SHP77 (cell line): Measurements from ENCODE around the gene ZNF823.
"Not testable (repeated sequence)": the region's sequence is repeated elsewhere in the genome, so short reads cannot be mapped to it uniquely, and the experiment has no call there.

Experiments
- DNase-seq, 2 experiments: peaks; one replicate each; lab custom pipeline; 2025; lab: John Stamatoyannopoulos, UW

Gene ZNF823

GRCh38 chr19:11738746-11739620 is at the start of gene ZNF823:
TSS of gene ZNF823 (minus strand) at chr19:11738946. CDS start at chr19:11738819, 127 bp downstream.
- peak; percentile 97 to 98 for DNase-seq

DNA sequence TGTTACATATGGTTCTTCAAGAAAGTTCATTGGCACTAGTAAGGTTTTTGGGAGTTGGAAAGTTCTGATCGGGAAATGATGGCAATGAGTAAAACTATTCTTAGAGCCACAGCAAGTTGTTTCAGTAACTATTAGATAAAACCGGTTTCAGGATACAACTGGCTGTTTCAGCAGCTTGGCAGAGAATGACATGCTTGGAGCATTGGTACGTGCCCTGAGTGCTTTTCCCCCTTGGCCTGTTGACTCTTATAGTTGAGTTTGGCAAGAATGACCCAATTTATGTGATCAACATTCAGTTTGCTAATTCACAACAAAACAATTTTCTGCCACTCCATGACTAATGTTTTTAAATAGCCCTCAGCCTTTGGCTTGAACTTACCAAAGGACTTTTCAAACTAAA is 48.8 kb upstream of the ZNF823 start:
- DNase-seq, result no peak

GRCh38 chr19:11784356-11784755 is 45.6 kb upstream of the ZNF823 start:
- DNase-seq, result no peak

GRCh38 chr19:11783767-11784166 is 45.0 kb upstream of the ZNF823 start:
- DNase-seq, result no peak

DNA sequence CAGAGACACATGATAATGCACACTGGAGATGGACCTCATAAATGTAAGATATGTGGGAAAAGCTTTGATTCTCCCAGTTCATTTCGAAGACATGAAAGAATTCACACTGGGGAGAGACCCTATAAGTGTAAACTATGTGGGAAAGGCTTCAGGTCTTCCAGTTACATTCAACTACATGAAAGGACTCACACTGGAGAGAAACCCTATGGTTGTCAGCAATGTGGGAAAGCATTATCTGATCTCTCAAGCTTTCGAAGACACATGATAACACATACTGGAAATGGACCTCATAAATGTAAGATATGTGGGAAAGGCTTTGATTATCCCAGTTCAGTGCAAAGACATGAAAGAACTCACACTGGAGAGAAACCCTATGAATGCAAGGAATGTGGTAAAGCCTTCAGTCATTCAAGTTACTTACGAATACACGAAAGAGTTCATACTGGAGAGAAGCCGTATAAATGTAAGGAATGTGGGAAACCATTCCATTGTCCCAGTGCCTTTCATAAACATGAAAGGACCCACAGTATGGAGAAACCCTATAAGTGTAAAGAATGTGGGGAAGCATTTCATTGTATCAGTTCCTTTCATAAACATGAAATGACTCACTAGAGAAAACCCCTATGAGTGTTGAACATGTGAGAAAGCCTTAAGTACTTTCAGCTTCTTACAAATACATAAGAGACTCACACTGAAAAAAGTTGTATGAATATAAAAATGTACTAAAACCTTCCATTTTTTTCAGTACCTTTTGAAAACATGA is 42.7 kb upstream of the ZNF823 start:
- no peak for DNase-seq

DNA sequence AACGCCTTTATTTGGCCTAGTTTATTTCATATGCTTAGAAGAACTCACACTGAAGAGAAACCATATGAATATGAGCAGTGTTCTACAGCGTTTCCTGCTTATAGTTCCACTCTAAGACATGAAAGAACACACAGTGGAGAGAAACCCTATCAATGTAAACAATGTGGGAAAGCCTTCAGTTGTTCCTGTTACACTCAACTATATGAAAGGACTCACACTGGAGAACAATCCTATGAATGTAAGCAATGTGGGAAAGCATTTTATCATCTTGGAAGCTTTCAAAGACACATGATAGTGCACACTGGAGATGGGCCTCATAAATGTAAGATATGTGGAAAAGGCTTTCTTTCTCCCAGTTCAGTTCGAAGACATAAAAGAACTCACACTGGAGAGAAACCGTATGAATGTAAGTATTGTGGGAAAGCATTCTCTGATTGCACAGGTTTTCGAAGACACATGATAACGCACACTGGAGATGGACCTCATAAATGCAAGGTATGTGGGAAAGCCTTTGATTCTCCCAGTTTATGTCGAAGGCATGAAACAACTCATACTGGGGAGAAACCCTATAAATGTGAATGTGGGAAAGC is 41.8 kb upstream of the ZNF823 start:
- no peak for DNase-seq

- DNase-seq, result not testable (repeated sequence)
These were observed 37.9 kb upstream of the ZNF823 start for GRCh38 chr19:11776669-11777068.

DNA sequence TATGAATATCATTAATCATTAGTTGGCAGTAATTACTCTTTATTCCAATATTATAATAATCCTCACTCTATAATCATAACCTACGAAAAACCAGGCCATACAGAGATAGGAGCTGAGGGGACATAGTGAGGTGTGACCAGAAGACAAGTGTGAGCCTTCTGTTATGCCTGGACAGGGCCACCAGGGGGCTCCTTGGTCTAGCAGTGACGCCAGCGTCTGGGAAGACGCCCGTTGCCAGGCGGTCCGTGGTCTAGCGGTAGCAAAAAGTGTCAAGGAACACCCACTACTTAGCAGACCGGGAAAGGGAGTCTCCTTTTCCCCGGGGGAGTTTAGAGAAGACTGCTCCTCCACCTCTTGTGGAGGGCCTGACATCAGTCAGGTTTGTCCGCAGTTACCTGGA is 32.8 kb upstream of the ZNF823 start:
- DNase-seq, result not testable (repeated sequence)

DNA sequence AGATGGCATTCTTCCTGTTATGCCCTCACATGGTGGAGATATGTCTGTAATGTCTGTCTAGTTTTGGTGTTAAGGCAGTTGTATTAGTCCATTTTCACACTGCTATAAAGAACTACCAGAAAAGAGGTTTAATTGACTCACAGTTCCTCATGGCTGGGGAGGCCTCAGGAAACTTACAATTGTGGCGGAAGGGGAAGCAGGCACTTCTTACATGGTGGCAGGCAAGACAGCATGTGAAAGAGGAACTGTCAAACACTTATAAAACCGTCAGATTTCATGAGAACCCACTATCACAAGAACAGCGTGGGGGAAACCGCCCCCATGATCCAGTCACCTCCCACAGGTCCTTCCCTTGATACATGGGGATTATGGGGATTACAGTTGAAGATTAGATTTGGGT is 31.2 kb upstream of the ZNF823 start:
- no peak for DNase-seq

DNA sequence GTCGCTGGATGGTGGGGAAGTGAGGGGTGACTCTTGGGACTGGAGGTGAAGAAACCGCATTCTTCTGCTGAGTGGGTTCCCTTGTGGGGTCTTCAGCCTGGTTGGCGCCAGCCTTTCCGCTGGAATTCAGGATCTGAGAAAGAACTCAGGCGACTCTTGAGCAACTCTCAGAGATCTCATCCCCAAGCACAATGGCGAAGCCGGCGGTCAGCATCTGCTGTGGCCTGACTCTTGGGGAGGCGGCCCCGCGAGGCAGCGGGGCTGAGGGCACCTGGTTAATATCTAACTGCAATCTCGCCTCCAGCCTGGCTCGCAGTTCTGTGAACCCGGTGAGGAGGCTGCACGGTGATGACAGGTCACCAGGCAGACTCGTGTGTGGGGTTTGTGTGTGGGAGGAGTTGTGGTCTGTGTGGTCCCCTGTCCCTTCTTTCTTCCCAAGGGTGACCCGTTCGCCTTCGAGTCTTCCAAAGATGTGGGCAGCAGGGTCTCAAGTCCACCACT is 28.9 kb upstream of the ZNF823 start:
- DNase-seq, result peak in 1 of 2 experiments; percentile 6

- DNase-seq, result peak; percentile 94
These were observed 28.1 kb upstream of the ZNF823 start, which contains the start of gene ZNF441 for GRCh38 chr19:11766597-11767591. TSS of gene ZNF441 (plus strand) at chr19:11767000. CDS start at chr19:11767194, 194 bp downstream.

GRCh38 chr19:11763611-11764010 is 24.9 kb upstream of the ZNF823 start:
- no peak for DNase-seq

GRCh38 chr19:11763117-11763516 is 24.4 kb upstream of the ZNF823 start:
- no peak for DNase-seq

- DNase-seq, result no peak
These were observed 21.1 kb upstream of the ZNF823 start for GRCh38 chr19:11759805-11760204.

- no peak for DNase-seq
These were observed 18.2 kb upstream of the ZNF823 start for GRCh38 chr19:11756965-11757364.

- no peak for DNase-seq
These were observed 15.9 kb upstream of the ZNF823 start for GRCh38 chr19:11754663-11755062.

- no peak for DNase-seq
These were observed 13.5 kb upstream of the ZNF823 start for GRCh38 chr19:11752244-11752736.

- DNase-seq, result no peak
These were observed 11.0 kb upstream of the ZNF823 start for GRCh38 chr19:11749751-11750150.

GRCh38 chr19:11747277-11747676 is 8.5 kb upstream of the ZNF823 start:
- DNase-seq, result no peak

DNA sequence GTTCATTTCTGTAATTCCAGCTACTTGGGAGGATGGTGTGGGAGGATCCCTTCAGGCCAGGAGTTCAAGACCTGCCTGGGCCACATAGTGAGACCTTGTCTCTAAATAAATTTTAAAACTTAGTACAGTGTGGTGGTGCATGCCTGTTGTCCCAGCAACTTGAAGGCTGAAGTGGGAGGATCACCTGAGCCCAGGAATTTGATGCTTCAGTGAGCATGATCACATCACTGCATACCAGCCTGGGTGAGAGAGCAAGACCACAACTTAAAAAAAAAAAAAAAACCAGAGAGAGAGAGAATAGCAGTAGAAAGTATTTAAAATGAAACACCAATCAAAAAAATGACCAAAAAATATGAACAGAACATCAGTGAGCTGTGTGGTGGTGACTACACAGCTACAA is 7.1 kb upstream of the ZNF823 start:
- DNase-seq, result no peak
